ENCODE data around the gene STIM1.
"Not testable (repeated sequence)": the region's sequence is repeated elsewhere in the genome, so short reads cannot be mapped to it uniquely, and the experiment has no call there.

The STIM1 gene

GRCh38 chr11:4127357-4127756 is 271.9 kb downstream of the STIM1 start:
- DNase-seq = no peak

- DNase-seq = not testable (repeated sequence)
These were observed 274.8 kb downstream of the STIM1 start for GRCh38 chr11:4130219-4130618.

- DNase-seq = no peak
These were observed 279.3 kb downstream of the STIM1 start for GRCh38 chr11:4134806-4135205.

GRCh38 chr11:4138497-4138896 is 283.0 kb downstream of the STIM1 start:
- no peak for DNase-seq

GRCh38 chr11:4140067-4140636 is 284.7 kb downstream of the STIM1 start:
- DNase-seq = no peak
